ENCODE measurements around the gene TTC12.

Gene TTC12

GRCh38 chr11:113407163-113407562, 92.8 kb downstream of the TTC12 start:
- DNase-seq, result no peak

DNA sequence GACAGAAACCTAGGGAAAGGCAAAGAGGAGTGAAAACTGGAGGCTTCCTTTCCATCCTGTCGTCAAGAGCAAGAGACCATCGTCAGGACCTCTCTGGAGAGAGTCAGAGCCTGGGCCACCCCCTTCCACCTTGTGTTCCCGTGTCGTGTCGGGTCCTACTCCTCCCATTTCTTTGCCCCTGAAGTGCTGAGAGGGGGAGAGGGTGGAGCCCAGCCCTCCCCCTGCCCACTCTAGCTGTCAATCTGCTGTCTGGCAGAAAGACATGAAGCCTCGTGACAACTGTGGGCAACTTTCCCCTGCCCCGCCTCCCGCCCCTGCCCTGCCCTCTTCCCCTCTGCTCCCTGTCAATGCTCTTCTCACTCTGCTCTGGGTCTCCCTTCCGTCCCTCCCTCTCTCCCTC, 93.8 kb downstream of the TTC12 start:
- DNase-seq, result no peak

DNA sequence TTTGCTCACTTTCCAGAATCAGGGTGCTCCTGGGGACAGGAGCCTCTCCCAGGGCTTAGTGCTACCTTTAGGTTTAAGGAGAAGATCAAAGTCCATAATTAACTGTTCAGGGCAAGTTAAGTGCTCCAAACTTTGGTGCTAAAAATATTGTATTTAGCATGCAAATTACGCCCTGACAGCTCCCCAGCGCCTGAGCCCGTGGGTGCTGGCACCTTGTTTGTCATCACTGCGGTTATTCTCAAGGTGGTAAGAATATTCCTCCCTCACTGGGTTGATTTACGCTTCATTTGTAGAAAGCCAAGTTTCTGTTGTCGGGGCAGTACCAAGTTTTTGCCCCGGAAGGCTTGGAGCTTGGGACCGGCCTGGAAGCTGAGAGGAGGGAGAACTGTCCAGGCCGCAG, 94.5 kb downstream of the TTC12 start:
- DNase-seq, result no peak

DNA sequence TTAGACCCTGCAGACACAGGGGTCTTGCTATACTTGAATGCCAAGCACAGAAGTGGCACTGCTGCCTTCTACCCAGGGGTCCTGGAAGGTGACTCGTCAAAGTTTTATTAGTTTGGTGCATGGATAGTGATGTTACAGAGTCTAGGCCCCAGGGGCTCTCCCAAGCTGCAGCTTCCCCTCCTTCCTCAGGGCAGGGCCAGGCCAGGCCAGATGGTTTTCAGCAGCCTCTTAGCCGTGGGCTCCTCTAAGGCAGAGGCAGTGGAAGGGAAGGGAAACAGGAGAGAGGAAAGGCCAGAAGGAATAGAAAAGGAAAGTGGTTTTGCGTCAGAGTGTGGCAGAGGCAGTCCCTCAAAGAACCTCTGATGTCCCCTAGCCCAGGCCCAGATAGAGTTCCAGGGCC, 95.1 kb downstream of the TTC12 start:
- DNase-seq, result no peak

DNA sequence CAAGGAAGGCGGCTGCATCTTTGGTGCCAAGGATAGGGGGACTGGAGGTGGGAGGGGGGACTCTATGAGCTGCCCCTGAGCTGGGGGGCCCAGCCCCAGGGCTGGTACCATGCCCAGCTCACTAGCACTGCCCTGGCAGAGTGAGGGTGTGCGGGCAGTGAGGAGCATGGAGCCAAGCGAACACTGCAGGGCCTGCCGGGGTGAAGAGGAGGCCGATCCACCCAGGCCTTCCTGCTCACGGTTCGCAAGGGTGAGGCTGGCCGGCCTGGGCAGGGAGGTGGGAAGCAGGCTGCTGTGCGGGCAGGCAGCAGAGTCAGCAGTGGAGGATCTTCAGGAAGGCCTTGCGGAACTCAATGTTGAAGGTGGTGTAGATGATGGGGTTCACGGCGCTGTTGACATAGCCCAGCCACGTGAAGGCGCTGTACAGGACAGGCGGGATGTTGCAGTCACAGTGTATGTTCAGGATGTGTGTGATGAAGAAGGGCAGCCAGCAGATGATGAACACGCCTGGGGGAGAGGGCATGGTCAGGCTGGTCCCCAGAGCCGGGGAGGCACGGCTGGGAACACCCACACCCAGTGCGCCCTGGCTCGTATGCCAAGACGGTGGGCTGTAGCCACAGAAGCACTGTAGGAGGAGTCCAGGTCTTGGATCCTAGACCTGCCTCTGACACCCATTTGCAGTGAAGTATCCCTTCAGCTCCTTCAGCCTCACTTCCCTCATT, 96.2 kb downstream of the TTC12 start:
- DNase-seq, result no peak

GRCh38 chr11:113411536-113411935, 97.2 kb downstream of the TTC12 start:
- no peak for DNase-seq

GRCh38 chr11:113412675-113413074, 98.3 kb downstream of the TTC12 start:
- no peak for DNase-seq

DNA sequence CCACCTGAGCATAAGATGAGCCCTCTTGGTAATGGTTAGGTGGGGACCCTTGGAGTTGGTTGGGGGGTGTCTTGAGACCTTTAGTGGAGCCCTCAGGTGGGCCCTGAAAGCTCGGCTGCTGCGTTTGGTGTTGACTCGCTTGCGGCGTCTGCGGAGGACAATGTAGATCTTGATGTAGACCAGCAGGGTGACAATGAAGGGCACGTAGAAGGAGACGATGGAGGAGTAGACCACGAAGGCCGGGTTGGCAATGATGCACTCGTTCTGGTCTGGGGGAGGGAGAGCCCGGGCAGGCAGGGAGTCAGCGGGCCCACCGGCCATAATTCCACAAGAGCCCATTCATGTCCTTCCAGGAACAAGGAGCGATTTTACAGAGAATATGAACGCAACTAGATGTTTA, 101.0 kb downstream of the TTC12 start:
- no peak for DNase-seq

Measured in effector CD4-positive, alpha-beta T cell (primary cell).